BLaER1 (cell line): ENCODE results near the gene RHOT2.

Experiments used
- H3K27ac ChIP-seq: shearing (Covaris generic); formaldehyde crosslinking; 2 replicates; pipeline ENCODE4 v1.8.1; 2022
- H3K27me3 ChIP-seq: shearing (Covaris generic); formaldehyde crosslinking; 2 replicates; pipeline ENCODE4 v1.8.1; 2022
- H3K36me3 ChIP-seq: shearing (Covaris generic); formaldehyde crosslinking; 2 replicates; pipeline ENCODE4 v1.8.1; 2022
- H3K4me1 ChIP-seq: shearing (Covaris generic); formaldehyde crosslinking; 2 replicates; pipeline ENCODE4 v1.8.1; 2022
- H3K4me2 ChIP-seq: shearing (Covaris generic); formaldehyde crosslinking; 2 replicates; pipeline ENCODE4 v1.8.1; 2022
- H3K4me3 ChIP-seq: shearing (Covaris generic); formaldehyde crosslinking; 2 replicates; pipeline ENCODE4 v1.8.1; 2022
- H3K9ac ChIP-seq: shearing (Covaris generic); formaldehyde crosslinking; 2 replicates; pipeline ENCODE4 v1.8.1; 2022
- H3K9me3 ChIP-seq: shearing (Covaris generic); formaldehyde crosslinking; 2 replicates; pipeline ENCODE4 v1.8.1; 2022
- H4K20me1 ChIP-seq: shearing (Covaris generic); formaldehyde crosslinking; 2 replicates; pipeline ENCODE4 v1.8.1; 2022
- Cebpa-rat ChIP-seq: shearing (Covaris generic); IDR thresholded peaks from 2 replicates; pipeline ENCODE4 v1.8.1; 2022

The RHOT2 gene

DNA sequence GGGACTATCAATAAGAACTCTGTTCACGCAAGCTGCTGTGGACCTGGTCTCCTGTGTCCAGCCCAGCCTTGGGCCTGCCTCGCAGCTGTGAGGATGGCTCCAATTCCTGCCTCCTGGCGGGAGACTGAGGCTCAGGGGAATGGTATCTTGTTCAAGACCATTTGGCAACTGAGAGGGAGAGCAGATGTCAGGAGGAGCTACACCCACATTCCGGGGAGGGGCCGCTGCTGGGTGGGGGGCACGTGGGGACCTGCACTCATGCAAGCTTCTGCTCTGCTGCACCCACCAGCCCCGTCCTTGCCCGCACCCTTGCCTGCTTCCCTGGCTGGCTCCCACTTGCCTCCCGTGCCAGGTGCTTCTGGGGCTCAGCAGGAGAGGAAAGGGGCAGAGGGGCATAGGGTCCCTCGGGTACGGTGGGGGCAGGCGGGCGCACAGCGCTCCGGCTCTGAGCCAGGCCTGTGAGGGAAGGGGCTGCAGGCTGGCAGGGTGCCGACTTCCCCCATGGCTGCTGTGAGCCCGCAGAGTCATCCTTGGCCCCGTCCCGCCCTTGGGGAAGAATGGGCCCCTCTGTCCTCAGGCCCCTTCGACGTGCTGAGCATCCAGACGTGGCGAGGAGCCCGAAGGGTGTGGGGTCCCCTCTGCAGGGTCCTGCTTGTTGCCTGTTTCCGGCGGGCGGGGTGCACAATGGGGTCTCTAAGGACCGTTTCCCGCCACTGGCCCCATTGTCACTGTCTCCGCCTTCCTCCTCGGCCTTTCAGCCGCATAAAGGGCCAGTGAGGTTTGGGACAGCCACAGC lies 49.7 kb downstream of the RHOT2 start:
- Histone ChIP-seq H4K20me1 (peaks cover 55% of the 10 kb centered on the region), H3K27me3 (peaks cover 30% of the 10 kb centered on the region), H3K36me3 (no peaks in the 10 kb centered on the region), H3K27ac (peak overlapping the region; percentile 75), H3K4me1 (peaks cover 76% of the 10 kb centered on the region), H3K4me3 (peak overlapping the region; percentile 85), H3K4me2 (peak overlapping the region; percentile 100), H3K9me3 (no peaks in the 10 kb centered on the region), H3K9ac (peak overlapping the region; percentile 91; the same call in 1 of the 2 replicates)
- no peak for TF ChIP-seq Cebpa-rat

GRCh38 chr16:718389-718788 lies 50.5 kb downstream of the RHOT2 start:
- Histone ChIP-seq H4K20me1 (peaks cover 62% of the 10 kb centered on the region), H3K9me3 (no peaks in the 10 kb centered on the region), H3K4me1 (peaks cover 84% of the 10 kb centered on the region), H3K27me3 (peaks cover 30% of the 10 kb centered on the region), H3K4me3 (0 out of 2 replicates have a peak overlapping the region, but pooled peaks have one; percentile 85), H3K36me3 (no peaks in the 10 kb centered on the region), H3K27ac (peak overlapping the region; percentile 75), H3K4me2 (peak overlapping the region; percentile 100), H3K9ac (peak overlapping the region; percentile 91; the same call in 1 of the 2 replicates)
- no peak for TF ChIP-seq Cebpa-rat

- Histone ChIP-seq H3K4me2 (peak overlapping the region; percentile 100), H3K27me3 (peaks cover 27% of the 10 kb centered on the region), H4K20me1 (peaks cover 68% of the 10 kb centered on the region), H3K36me3 (no peaks in the 10 kb centered on the region), H3K27ac (peak overlapping the region; percentile 75), H3K9me3 (no peaks in the 10 kb centered on the region), H3K9ac (peak overlapping the region; percentile 91; the same call in 1 of the 2 replicates), H3K4me3 (peak overlapping the region; percentile 83; the same call in 1 of the 2 replicates), H3K4me1 (peaks cover 86% of the 10 kb centered on the region)
- no peak for TF ChIP-seq Cebpa-rat
Measured at GRCh38 chr16:718922-719321, 51.0 kb downstream of the RHOT2 start.

DNA sequence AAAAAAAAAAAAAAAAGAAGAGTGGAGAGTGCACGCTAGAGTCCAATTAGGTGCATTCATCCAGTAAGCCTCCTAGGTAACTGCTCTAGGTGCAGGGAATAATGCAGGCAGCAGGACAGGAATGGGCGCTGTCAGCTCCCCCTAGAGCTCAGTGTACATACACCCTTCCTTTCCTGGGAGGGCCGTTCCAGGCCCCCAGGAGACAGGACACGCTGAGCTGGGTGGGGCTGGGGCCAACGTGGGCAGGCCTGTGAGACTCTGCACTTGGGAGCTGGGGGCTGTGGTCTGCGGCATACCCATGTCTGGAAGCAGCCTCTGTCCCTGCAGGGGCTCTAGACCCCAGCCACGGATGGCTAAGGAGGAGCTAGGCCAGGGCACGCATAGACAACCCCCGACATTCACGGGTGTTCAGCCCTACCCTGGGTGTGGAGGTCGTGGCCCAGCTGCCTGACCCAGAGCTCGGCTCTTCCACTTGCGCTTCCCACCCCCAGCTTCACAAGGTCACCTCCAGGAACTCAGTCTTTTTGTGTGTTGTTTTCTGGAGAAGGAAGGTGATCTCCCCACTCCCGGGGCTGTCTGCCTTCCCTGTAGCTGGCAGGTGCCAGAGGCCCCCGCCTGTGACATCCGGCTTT lies 52.0 kb downstream of the RHOT2 start:
- Histone ChIP-seq H3K36me3 (no peaks in the 10 kb centered on the region), H3K4me3 (peak overlapping the region; percentile 83), H3K27me3 (peaks cover 19% of the 10 kb centered on the region), H4K20me1 (peaks cover 78% of the 10 kb centered on the region), H3K4me1 (peaks cover 88% of the 10 kb centered on the region), H3K9ac (peak overlapping the region; percentile 91), H3K9me3 (no peaks in the 10 kb centered on the region), H3K4me2 (peak overlapping the region; percentile 100), H3K27ac (peak overlapping the region; percentile 96)
- TF ChIP-seq Cebpa-rat: no peak

DNA sequence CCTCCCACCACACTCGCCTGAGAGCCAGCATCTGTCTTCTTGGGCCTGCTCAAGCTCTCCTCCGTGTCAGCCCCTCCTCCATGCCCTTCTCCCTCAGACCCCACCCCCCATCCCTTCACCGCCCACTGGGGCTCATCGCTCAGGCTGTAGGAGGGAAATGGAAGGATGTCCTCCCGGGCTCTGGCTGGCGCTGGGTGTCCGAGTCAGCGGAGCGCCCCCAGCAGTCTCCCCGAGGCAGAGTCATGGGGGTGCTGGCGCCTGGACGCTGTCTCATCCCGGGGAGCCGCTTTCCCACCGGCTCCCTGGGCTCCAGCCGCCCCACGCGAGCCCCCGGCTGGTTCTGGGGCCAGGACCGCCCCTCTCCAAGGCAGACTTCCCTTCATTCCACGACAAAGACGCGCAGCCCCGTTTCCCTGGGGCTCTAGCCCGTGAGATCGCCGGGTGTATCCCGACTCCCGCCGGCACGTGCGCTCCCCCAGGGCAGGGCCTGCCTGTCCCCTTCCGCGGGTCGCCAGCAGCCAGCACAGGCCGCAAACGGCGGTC lies 52.6 kb downstream of the RHOT2 start:
- Histone ChIP-seq H3K4me1 (peaks cover 91% of the 10 kb centered on the region), H3K27me3 (peaks cover 14% of the 10 kb centered on the region), H3K4me3 (peak overlapping the region; percentile 83), H3K9ac (peak overlapping the region; percentile 91), H3K9me3 (no peaks in the 10 kb centered on the region), H3K27ac (peak overlapping the region; percentile 96), H4K20me1 (peaks cover 78% of the 10 kb centered on the region), H3K4me2 (peak overlapping the region; percentile 100), H3K36me3 (no peaks in the 10 kb centered on the region)
- TF ChIP-seq Cebpa-rat: no peak

DNA sequence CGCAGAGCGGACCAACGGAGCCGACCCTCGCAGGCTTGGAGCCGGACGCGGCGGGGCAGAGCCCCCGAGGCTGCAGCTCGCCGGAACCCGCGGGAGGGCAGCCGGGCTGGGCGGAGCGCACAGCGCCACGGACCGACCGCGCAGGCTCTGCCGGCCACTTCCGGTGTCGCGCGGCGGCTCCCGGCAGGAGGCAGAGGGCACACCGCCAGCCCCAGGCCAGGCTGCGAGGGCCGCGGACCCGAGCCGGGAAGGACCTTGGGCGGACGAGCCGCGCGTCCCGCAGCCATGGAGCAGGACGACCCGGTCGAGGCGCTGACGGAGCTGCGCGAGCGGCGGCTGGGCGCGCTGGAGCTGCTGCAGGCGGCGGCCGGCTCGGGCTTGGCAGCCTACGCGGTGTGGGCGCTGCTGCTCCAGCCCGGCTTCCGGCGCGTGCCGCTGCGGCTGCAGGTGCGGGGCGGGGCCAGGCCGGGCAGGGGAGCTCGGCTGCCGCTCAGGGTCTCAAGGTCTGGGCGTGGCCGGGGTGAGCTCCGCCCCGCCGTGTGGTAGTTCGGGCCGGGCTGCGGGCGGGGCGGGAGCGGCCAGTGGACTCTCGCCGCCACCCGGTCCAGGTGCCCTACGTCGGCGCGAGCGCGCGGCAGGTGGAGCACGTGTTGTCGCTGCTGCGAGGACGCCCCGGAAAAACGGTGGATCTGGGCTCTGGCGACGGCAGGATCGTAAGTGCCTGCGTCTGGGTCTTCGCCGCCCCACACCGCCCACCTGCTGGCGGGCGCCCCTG lies 53.2 kb downstream of the RHOT2 start, which contains the start of gene ANTKMT:
ANTKMT (plus strand) TSS at position 157 of the 775 bp plus-strand sequence; CDS start at position 286, 129 bp downstream.
- Histone ChIP-seq H3K4me2 (peak within 1 kb of the TSS; percentile 100), H3K4me3 (peak within 1 kb of the TSS; percentile 83), H3K27me3 (peaks cover 7% of the 10 kb centered on the region), H3K9ac (peak within 1 kb of the TSS; percentile 91), H3K4me1 (peaks cover 91% of the 10 kb centered on the region), H4K20me1 (peaks cover 78% of the 10 kb centered on the region), H3K9me3 (no peaks in the 10 kb centered on the region), H3K36me3 (no peaks in the 10 kb centered on the region), H3K27ac (peak within 1 kb of the TSS; percentile 96)
- no peak for TF ChIP-seq Cebpa-rat

GRCh38 chr16:721765-722540 lies 54.0 kb downstream of the RHOT2 start:
- H3K9me3 ChIP-seq: no peaks in the 10 kb centered on the region
- H3K36me3 ChIP-seq: no peaks in the 10 kb centered on the region
- peak overlapping the region; percentile 83 for H3K4me3 ChIP-seq
- peaks cover 75% of the 10 kb centered on the region for H4K20me1 ChIP-seq
- H3K4me1 ChIP-seq: peaks cover 89% of the 10 kb centered on the region
- H3K27ac ChIP-seq: peak overlapping the region; percentile 96
- H3K27me3 ChIP-seq: no peaks in the 10 kb centered on the region
- peak overlapping the region; percentile 100 for H3K4me2 ChIP-seq
- no peak for TF ChIP-seq Cebpa-rat
- H3K9ac ChIP-seq: peak overlapping the region; percentile 91

- H3K4me2 ChIP-seq: peak overlapping the region; percentile 100
- peak overlapping the region; percentile 52 for H3K27ac ChIP-seq
Measured at GRCh38 chr16:722835-723633, 55.1 kb downstream of the RHOT2 start.

More at GRCh38 chr16:722835-723633, 55.1 kb downstream of the RHOT2 start:
- Histone ChIP-seq H3K9ac (peak overlapping the region; percentile 48; the same call in 1 of the 2 replicates), H3K9me3 (no peaks in the 10 kb centered on the region), H3K36me3 (no peaks in the 10 kb centered on the region), H3K4me3 (peak overlapping the region; percentile 31; the same call in 1 of the 2 replicates), H3K27me3 (no peaks in the 10 kb centered on the region), H3K4me1 (peaks cover 84% of the 10 kb centered on the region), H4K20me1 (peaks cover 66% of the 10 kb centered on the region)
- no peak for TF ChIP-seq Cebpa-rat
